GM12892 (cell line): Measurements from ENCODE around the gene SMIM1.

Source experiments
- POLR2A ChIP-seq: IDR thresholded peaks from 2 replicates; pipeline ENCODE4 v1.6.1; 2011; ENCODE audit warnings: low read depth, low read length, control low read depth
- POLR2AphosphoS5 ChIP-seq: IDR thresholded peaks from 2 replicates; pipeline ENCODE4 v1.6.1; 2011; ENCODE audit warnings: low read depth, low read length, control low read depth
- TAF1 ChIP-seq: IDR thresholded peaks from 2 replicates; pipeline ENCODE4 v1.6.1; 2011; ENCODE audit warnings: low read depth, mild to moderate bottlenecking, control low read depth, low read length, borderline replicate concordance

DNA sequence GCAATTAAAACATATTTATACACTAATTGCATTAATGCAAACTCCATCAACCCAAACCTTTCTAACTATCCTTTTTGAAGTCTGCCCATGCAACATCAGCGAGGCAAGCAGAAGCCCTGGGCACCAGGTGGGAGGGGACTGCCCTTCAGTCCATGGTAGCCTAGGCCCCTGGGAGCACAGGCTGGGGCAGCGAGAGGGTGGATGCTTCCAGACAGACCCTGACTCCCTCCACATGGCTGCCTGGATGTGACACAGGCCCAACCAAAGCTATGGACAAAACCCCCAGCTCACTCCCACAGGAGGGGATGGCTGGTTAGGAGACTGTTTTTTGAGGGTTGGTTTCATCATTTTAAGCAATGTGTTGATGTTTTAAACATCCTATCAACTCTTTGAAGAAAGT, 41.5 kb downstream of the SMIM1 start:
- no peak for TF ChIP-seq POLR2A
- TF ChIP-seq POLR2AphosphoS5, result no peak
- no peak for TF ChIP-seq TAF1
